HEK293 (cell line): Measurements from ENCODE around the gene ADCY3.
A peak's percentile ranks its signal among the peaks of the same experiment; 100 is the strongest.

Source experiments
- CTCF ChIA-PET: fragments of 350-600 bp; formaldehyde crosslinking; extraction: SDS; loops from one replicate; lab custom pipeline; 2021; ENCODE audit warnings: antibody characterized with exemption; lab: Yijun Ruan, JAX
- POLR2A ChIA-PET: fragments of 300-600 bp; formaldehyde crosslinking; extraction: SDS; loops from one replicate; lab custom pipeline; 2020; ENCODE audit warnings: antibody characterized with exemption, inconsistent platforms; lab: Yijun Ruan, JAX
- H3K27ac ChIP-seq: fragments of 200-500 bp; sonication (Bioruptor generic); 2 replicates; pipeline ENCODE4 v1.5.1; 2014; ENCODE audit warnings: low read depth, low read length, control low read depth, inconsistent platforms; ENCODE audit errors: extremely low read depth
- H3K36me3 ChIP-seq, 2 experiments: fragments of 200-500 bp in 1 of 2; sonication (Bioruptor generic) in 1 of 2; 1 replicate in 1 of 2; 2 replicates in 1 of 2; pipeline ENCODE4 v1.5.1; 2014 to 2017; ENCODE audit warnings: inconsistent platforms in 2 of 2, low read length in 2 of 2; ENCODE audit not compliant: control insufficient read depth in 2 of 2, insufficient read depth in 1 of 2
- H3K4me1 ChIP-seq: fragments of 200-500 bp; sonication (Bioruptor generic); 2 replicates; pipeline ENCODE4 v1.5.1; 2014; ENCODE audit warnings: mild to moderate bottlenecking, low read length, inconsistent platforms; ENCODE audit not compliant: control insufficient read depth, insufficient read depth
- H3K4me3 ChIP-seq: 2 replicates; pipeline ENCODE4 v1.5.1; 2011; ENCODE audit warnings: low read depth, mild to moderate bottlenecking, control low read depth, low read length, moderate library complexity
- H3K9me3 ChIP-seq: fragments of 200-500 bp; sonication (Bioruptor generic); 2 replicates; pipeline ENCODE4 v1.5.1; 2014; ENCODE audit warnings: low read depth, low read length, inconsistent platforms; ENCODE audit not compliant: control insufficient read depth, insufficient read depth
- EGR2 ChIP-seq: fragments of 450-650 bp; formaldehyde crosslinking; IDR thresholded peaks from 2 replicates; pipeline ENCODE4 v1.5.1; 2016; ENCODE audit warnings: low read depth, missing biosample characterization, missing genetic modification characterization
- GFI1B ChIP-seq: fragments of 450-650 bp; formaldehyde crosslinking; IDR thresholded peaks from 2 replicates; pipeline ENCODE4 v1.5.1; 2016; ENCODE audit warnings: missing biosample characterization, missing genetic modification characterization
- KLF10 ChIP-seq: fragments of 450-650 bp; IDR thresholded peaks from 2 replicates; pipeline ENCODE4 v1.5.1; 2018; ENCODE audit warnings: missing biosample characterization, mild to moderate bottlenecking, missing genetic modification characterization
- KLF8 ChIP-seq: fragments of 450-650 bp; formaldehyde crosslinking; IDR thresholded peaks from 2 replicates; pipeline ENCODE4 v1.5.1; 2016; ENCODE audit warnings: missing biosample characterization, missing genetic modification characterization
- SP3 ChIP-seq: fragments of 450-650 bp; formaldehyde crosslinking; IDR thresholded peaks from 2 replicates; pipeline ENCODE4 v1.5.1; 2016; ENCODE audit warnings: missing biosample characterization, missing genetic modification characterization
- YY2 ChIP-seq: fragments of 450-650 bp; formaldehyde crosslinking; IDR thresholded peaks from 2 replicates; pipeline ENCODE4 v1.5.1; 2016; ENCODE audit warnings: missing biosample characterization, missing genetic modification characterization
- ZBTB20 ChIP-seq: fragments of 450-650 bp; formaldehyde crosslinking; IDR thresholded peaks from 2 replicates; pipeline ENCODE4 v1.5.1; 2016; ENCODE audit warnings: missing biosample characterization, missing genetic modification characterization
- ZBTB48 ChIP-seq: fragments of 450-650 bp; formaldehyde crosslinking; IDR thresholded peaks from 2 replicates; pipeline ENCODE4 v1.5.1; 2016; ENCODE audit warnings: missing biosample characterization, missing genetic modification characterization
- ZBTB8A ChIP-seq: fragments of 450-650 bp; formaldehyde crosslinking; IDR thresholded peaks from 2 replicates; pipeline ENCODE4 v1.5.1; 2016; ENCODE audit warnings: missing biosample characterization, missing genetic modification characterization
- ZFHX2 ChIP-seq: fragments of 450-650 bp; formaldehyde crosslinking; conservative IDR thresholded peaks from 2 replicates; pipeline ENCODE4 v1.5.1; 2016; ENCODE audit warnings: missing biosample characterization, missing genetic modification characterization
- ZFP69B ChIP-seq: fragments of 450-650 bp; formaldehyde crosslinking; IDR thresholded peaks from 2 replicates; pipeline ENCODE4 v1.5.1; 2016; ENCODE audit warnings: missing biosample characterization, missing genetic modification characterization
- ZNF146 ChIP-seq: fragments of 450-650 bp; formaldehyde crosslinking; IDR thresholded peaks from 2 replicates; pipeline ENCODE4 v1.5.1; 2016; ENCODE audit warnings: missing biosample characterization, missing genetic modification characterization
- ZNF155 ChIP-seq: fragments of 450-650 bp; formaldehyde crosslinking; IDR thresholded peaks from 2 replicates; pipeline ENCODE4 v1.5.1; 2016; ENCODE audit warnings: missing biosample characterization, missing genetic modification characterization
- ZNF24 ChIP-seq: fragments of 450-650 bp; formaldehyde crosslinking; IDR thresholded peaks from 2 replicates; pipeline ENCODE4 v1.5.1; 2016; ENCODE audit warnings: missing biosample characterization, missing genetic modification characterization
- ZNF26 ChIP-seq: fragments of 450-650 bp; formaldehyde crosslinking; IDR thresholded peaks from 2 replicates; pipeline ENCODE4 v1.5.1; 2016; ENCODE audit warnings: missing biosample characterization, missing genetic modification characterization
- ZNF280D ChIP-seq: fragments of 450-650 bp; formaldehyde crosslinking; IDR thresholded peaks from 2 replicates; pipeline ENCODE4 v1.5.1; 2016; ENCODE audit warnings: missing biosample characterization, missing genetic modification characterization
- ZNF311 ChIP-seq: fragments of 450-650 bp; formaldehyde crosslinking; IDR thresholded peaks from 2 replicates; pipeline ENCODE4 v1.5.1; 2017; ENCODE audit warnings: missing biosample characterization, missing genetic modification characterization, borderline replicate concordance
- ZXDB ChIP-seq: fragments of 450-650 bp; formaldehyde crosslinking; IDR thresholded peaks from 2 replicates; pipeline ENCODE4 v1.5.1; 2016; ENCODE audit warnings: missing biosample characterization, missing genetic modification characterization
- TF ChIP-seq, protein P1 (sequence below): fragments of 450-650 bp; formaldehyde crosslinking; IDR thresholded peaks from 2 replicates; pipeline ENCODE4 v1.5.1; 2016; ENCODE audit warnings: missing biosample characterization, missing genetic modification characterization
- TF ChIP-seq, protein P2 (sequence below): fragments of 450-650 bp; formaldehyde crosslinking; IDR thresholded peaks from 2 replicates; pipeline ENCODE4 v1.5.1; 2016; ENCODE audit warnings: missing biosample characterization, missing genetic modification characterization
- TF ChIP-seq, protein P3 (sequence below): fragments of 450-650 bp; formaldehyde crosslinking; conservative IDR thresholded peaks from 2 replicates; pipeline ENCODE4 v1.5.1; 2016; ENCODE audit warnings: low read depth, missing biosample characterization, missing genetic modification characterization
- TF ChIP-seq, protein P4 (sequence below): fragments of 450-650 bp; formaldehyde crosslinking; IDR thresholded peaks from 2 replicates; pipeline ENCODE4 v1.5.1; 2016; ENCODE audit warnings: missing biosample characterization, missing genetic modification characterization

ADCY3 gene

DNA sequence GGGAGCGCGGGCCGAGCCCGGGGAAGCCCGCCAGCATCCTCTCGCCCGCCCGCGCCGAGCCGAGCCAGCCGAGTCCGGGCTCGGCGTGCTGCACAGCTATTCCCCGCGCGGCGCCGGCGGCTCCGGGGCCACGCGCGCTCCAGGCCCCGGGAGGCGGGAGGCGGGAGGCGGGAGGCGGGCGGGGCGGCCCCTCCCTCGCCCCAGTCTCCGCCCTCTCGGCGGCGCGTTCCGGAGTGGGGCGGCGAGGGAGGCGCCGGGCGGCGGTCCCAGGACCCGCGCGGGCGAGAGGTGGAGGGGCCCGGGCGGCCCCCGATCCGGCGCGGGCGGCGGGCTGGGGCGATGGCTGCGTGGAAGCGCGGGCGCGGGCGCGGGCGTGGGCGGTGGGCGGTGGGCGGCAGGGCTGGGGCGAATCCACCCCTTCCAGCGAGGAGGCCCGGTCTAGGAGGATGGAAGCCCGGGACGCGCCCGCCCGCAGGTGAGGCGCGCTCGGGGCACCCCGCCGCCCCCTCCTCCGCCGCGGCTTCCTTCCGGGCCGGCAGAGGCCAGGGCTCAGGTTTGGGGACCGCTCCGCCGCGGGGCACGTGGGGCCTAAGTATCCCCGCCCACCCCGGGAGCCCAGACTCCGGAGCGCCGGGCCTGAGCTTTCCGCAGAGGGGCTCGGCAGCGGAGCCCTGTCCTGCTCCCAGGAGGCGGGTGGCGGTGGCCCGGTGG, at the start of gene ADCY3:
ADCY3 (minus strand) TSS at position 140 of the 711 bp plus-strand sequence. CDS start 1,250 bp downstream, outside the sequence.
- peak within 1 kb of the TSS; percentile 86 for H3K27ac ChIP-seq
- H3K4me3 ChIP-seq = peak within 1 kb of the TSS; percentile 61
- ChIA-PET CTCF (interaction anchor here (0.5 to 1.5 kb wide), 3 partner anchors 15 to 80 kb away, joined by 3 read pairs; no protein-coding TSS in a partner anchor), POLR2A (interaction anchor here (0.6 kb wide), 1 partner anchor 11 kb away, joined by 3 read pairs; no protein-coding TSS in a partner anchor)
- no peaks in the 10 kb centered on the region for H3K9me3 ChIP-seq
- no peaks in the 10 kb centered on the region; the same call in 1 of the 2 replicates for H3K4me1 ChIP-seq
- peaks cover 0 to 26% of the 10 kb centered on the region in 2 experiments; a peak in 2 of 3 replicates for H3K36me3 ChIP-seq
- TF ChIP-seq ZBTB8A (peak; percentile 84), ZNF146 (no peak), EGR2 (tag by site-specific recombination) (no peak), KLF10 (tag by site-specific recombination) (peak; percentile 55; the same call in 1 of the 2 replicates), ZBTB48 (tag by site-specific recombination) (peak; percentile 49), GFI1B (no peak), ZFHX2 (tag by site-specific recombination) (peak; percentile 61), ZXDB (tag by site-specific recombination) (no peak), KLF8 (tag by site-specific recombination) (peak; percentile 41; the same call in 1 of the 2 replicates), ZNF155 (tag by site-specific recombination) (no peak), ZFP69B (tag by site-specific recombination) (no peak), ZNF26 (tag by site-specific recombination) (no peak), ZNF311 (tag by site-specific recombination) (no peak), ZNF280D (tag by site-specific recombination) (no peak), ZBTB20 (tag by site-specific recombination) (peak; percentile 82; the same call in 1 of the 2 replicates), ZNF24 (tag by site-specific recombination) (no peak), YY2 (tag by site-specific recombination) (no peak), SP3 (tag by site-specific recombination) (peak; percentile 32; the same call in 1 of the 2 replicates)
- TF ChIP-seq, protein P1, sequence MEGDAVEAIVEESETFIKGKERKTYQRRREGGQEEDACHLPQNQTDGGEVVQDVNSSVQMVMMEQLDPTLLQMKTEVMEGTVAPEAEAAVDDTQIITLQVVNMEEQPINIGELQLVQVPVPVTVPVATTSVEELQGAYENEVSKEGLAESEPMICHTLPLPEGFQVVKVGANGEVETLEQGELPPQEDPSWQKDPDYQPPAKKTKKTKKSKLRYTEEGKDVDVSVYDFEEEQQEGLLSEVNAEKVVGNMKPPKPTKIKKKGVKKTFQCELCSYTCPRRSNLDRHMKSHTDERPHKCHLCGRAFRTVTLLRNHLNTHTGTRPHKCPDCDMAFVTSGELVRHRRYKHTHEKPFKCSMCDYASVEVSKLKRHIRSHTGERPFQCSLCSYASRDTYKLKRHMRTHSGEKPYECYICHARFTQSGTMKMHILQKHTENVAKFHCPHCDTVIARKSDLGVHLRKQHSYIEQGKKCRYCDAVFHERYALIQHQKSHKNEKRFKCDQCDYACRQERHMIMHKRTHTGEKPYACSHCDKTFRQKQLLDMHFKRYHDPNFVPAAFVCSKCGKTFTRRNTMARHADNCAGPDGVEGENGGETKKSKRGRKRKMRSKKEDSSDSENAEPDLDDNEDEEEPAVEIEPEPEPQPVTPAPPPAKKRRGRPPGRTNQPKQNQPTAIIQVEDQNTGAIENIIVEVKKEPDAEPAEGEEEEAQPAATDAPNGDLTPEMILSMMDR (tag by site-specific recombination) = no peak
- TF ChIP-seq, protein P2, sequence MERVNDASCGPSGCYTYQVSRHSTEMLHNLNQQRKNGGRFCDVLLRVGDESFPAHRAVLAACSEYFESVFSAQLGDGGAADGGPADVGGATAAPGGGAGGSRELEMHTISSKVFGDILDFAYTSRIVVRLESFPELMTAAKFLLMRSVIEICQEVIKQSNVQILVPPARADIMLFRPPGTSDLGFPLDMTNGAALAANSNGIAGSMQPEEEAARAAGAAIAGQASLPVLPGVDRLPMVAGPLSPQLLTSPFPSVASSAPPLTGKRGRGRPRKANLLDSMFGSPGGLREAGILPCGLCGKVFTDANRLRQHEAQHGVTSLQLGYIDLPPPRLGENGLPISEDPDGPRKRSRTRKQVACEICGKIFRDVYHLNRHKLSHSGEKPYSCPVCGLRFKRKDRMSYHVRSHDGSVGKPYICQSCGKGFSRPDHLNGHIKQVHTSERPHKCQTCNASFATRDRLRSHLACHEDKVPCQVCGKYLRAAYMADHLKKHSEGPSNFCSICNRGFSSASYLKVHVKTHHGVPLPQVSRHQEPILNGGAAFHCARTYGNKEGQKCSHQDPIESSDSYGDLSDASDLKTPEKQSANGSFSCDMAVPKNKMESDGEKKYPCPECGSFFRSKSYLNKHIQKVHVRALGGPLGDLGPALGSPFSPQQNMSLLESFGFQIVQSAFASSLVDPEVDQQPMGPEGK (tag by site-specific recombination) = peak; percentile 25; the same call in 1 of the 2 replicates
- TF ChIP-seq, protein P3, sequence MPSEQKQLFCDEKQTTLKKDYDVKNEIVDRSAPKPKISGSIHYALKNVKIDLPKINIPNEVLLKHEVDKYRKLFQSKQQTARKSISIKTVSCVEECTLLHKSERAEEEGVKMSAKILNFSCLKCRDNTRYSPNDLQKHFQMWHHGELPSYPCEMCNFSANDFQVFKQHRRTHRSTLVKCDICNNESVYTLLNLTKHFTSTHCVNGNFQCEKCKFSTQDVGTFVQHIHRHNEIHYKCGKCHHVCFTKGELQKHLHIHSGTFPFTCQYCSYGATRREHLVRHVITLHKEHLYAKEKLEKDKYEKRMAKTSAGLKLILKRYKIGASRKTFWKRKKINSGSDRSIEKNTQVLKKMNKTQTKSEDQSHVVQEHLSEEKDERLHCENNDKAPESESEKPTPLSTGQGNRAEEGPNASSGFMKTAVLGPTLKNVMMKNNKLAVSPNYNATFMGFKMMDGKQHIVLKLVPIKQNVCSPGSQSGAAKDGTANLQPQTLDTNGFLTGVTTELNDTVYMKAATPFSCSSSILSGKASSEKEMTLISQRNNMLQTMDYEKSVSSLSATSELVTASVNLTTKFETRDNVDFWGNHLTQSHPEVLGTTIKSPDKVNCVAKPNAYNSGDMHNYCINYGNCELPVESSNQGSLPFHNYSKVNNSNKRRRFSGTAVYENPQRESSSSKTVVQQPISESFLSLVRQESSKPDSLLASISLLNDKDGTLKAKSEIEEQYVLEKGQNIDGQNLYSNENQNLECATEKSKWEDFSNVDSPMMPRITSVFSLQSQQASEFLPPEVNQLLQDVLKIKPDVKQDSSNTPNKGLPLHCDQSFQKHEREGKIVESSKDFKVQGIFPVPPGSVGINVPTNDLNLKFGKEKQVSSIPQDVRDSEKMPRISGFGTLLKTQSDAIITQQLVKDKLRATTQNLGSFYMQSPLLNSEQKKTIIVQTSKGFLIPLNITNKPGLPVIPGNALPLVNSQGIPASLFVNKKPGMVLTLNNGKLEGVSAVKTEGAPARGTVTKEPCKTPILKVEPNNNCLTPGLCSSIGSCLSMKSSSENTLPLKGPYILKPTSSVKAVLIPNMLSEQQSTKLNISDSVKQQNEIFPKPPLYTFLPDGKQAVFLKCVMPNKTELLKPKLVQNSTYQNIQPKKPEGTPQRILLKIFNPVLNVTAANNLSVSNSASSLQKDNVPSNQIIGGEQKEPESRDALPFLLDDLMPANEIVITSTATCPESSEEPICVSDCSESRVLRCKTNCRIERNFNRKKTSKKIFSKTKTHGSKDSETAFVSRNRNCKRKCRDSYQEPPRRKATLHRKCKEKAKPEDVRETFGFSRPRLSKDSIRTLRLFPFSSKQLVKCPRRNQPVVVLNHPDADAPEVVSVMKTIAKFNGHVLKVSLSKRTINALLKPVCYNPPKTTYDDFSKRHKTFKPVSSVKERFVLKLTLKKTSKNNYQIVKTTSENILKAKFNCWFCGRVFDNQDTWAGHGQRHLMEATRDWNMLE (tag by site-specific recombination) = no peak
- TF ChIP-seq, protein P4, sequence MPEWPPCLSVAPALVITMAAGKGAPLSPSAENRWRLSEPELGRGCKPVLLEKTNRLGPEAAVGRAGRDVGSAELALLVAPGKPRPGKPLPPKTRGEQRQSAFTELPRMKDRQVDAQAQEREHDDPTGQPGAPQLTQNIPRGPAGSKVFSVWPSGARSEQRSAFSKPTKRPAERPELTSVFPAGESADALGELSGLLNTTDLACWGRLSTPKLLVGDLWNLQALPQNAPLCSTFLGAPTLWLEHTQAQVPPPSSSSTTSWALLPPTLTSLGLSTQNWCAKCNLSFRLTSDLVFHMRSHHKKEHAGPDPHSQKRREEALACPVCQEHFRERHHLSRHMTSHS = no peak
